ENCODE data around the gene TBC1D22A.

The TBC1D22A gene

DNA sequence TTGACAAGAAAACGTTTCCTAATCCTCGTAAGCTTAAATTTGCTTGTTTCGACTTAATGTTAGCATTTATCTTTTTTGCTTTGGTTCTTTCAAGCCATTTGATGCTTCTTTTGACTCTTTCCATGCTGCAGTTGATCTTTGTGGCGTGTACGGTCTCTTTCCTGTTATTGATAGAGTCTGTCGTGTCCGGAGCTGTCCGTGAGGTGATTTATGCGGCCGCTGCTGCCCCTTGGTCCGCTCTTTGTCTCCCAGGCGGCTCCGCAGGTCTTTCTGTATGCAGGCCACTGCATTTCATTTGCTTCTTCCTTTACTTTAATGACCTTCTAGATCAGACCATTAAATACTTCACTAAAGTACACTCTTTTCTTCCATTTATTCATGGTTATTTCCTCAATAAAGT is 50.3 kb downstream of the TBC1D22A start:
- H3K36me3 ChIP-seq (ENCODE audit: insufficient read depth, low read length), result peaks cover 62% of the 10 kb centered on the region
- H2AFZ ChIP-seq (ENCODE audit: low read length), result no peak overlapping the region
- H3K4me3 ChIP-seq (ENCODE audit: low read depth, low read length, poor library complexity, severe bottlenecking), result no peak overlapping the region
- H3K4me1 ChIP-seq (ENCODE audit: insufficient read depth, low read length, severe bottlenecking), result no peaks in the 10 kb centered on the region
- no peak overlapping the region for H3K27ac ChIP-seq (ENCODE audit: low read depth, low read length, poor library complexity, severe bottlenecking)
- H3K9me3 ChIP-seq (ENCODE audit: low read length), result no peaks in the 10 kb centered on the region
- H3K79me2 ChIP-seq (ENCODE audit: insufficient read depth, low read length), result peaks cover 11% of the 10 kb centered on the region
- H3K9ac ChIP-seq (ENCODE audit: low read length), result no peak overlapping the region
- no peak for TF ChIP-seq EZH2 (IDR thresholded peaks at IDR 0.05; ENCODE audit: borderline replicate concordance, low read length)
- TF ChIP-seq, protein P1, sequence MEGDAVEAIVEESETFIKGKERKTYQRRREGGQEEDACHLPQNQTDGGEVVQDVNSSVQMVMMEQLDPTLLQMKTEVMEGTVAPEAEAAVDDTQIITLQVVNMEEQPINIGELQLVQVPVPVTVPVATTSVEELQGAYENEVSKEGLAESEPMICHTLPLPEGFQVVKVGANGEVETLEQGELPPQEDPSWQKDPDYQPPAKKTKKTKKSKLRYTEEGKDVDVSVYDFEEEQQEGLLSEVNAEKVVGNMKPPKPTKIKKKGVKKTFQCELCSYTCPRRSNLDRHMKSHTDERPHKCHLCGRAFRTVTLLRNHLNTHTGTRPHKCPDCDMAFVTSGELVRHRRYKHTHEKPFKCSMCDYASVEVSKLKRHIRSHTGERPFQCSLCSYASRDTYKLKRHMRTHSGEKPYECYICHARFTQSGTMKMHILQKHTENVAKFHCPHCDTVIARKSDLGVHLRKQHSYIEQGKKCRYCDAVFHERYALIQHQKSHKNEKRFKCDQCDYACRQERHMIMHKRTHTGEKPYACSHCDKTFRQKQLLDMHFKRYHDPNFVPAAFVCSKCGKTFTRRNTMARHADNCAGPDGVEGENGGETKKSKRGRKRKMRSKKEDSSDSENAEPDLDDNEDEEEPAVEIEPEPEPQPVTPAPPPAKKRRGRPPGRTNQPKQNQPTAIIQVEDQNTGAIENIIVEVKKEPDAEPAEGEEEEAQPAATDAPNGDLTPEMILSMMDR (IDR thresholded peaks at IDR 0.05; ENCODE audit: low read length), result no peak
- H3F3A ChIP-seq (ENCODE audit: insufficient read depth, low read length), result no peaks in the 10 kb centered on the region
- H3K9me2 ChIP-seq (ENCODE audit: low read depth, low read length), result no peaks in the 10 kb centered on the region
- H3K4me2 ChIP-seq (ENCODE audit: low read length), result no peak overlapping the region
- H4K20me1 ChIP-seq (ENCODE audit: insufficient read depth, low read length), result no peaks in the 10 kb centered on the region
- H3K27me3 ChIP-seq (ENCODE audit: insufficient read depth, low read length), result no peaks in the 10 kb centered on the region

- H3K79me2 ChIP-seq (ENCODE audit: insufficient read depth, low read length), result peaks cover 20% of the 10 kb centered on the region
- no peaks in the 10 kb centered on the region for H3K4me1 ChIP-seq (ENCODE audit: insufficient read depth, low read length, severe bottlenecking)
- no peak overlapping the region for H3K4me3 ChIP-seq (ENCODE audit: low read depth, low read length, poor library complexity, severe bottlenecking)
- H3K36me3 ChIP-seq (ENCODE audit: insufficient read depth, low read length), result peaks cover 57% of the 10 kb centered on the region
- no peaks in the 10 kb centered on the region for H3K27me3 ChIP-seq (ENCODE audit: insufficient read depth, low read length)
- H3F3A ChIP-seq (ENCODE audit: insufficient read depth, low read length), result no peaks in the 10 kb centered on the region
- TF ChIP-seq EZH2 (IDR thresholded peaks at IDR 0.05; ENCODE audit: borderline replicate concordance, low read length), result no peak
- TF ChIP-seq, protein P1 (IDR thresholded peaks at IDR 0.05; ENCODE audit: low read length), result no peak
- no peak overlapping the region for H3K9ac ChIP-seq (ENCODE audit: low read length)
- no peaks in the 10 kb centered on the region for H4K20me1 ChIP-seq (ENCODE audit: insufficient read depth, low read length)
- no peak overlapping the region for H3K27ac ChIP-seq (ENCODE audit: low read depth, low read length, poor library complexity, severe bottlenecking)
- H3K4me2 ChIP-seq (ENCODE audit: low read length), result no peak overlapping the region
- no peak overlapping the region for H2AFZ ChIP-seq (ENCODE audit: low read length)
- no peaks in the 10 kb centered on the region for H3K9me2 ChIP-seq (ENCODE audit: low read depth, low read length)
- H3K9me3 ChIP-seq (ENCODE audit: low read length), result no peaks in the 10 kb centered on the region
Measured at GRCh38 chr22:46813816-46814597, 51.6 kb downstream of the TBC1D22A start.

- Histone ChIP-seq H3K9me2 (ENCODE audit: low read depth, low read length) (no peaks in the 10 kb centered on the region), H3K36me3 (ENCODE audit: insufficient read depth, low read length) (peaks cover 46% of the 10 kb centered on the region), H4K20me1 (ENCODE audit: insufficient read depth, low read length) (no peaks in the 10 kb centered on the region), H3K79me2 (ENCODE audit: insufficient read depth, low read length) (peaks cover 20% of the 10 kb centered on the region), H3K9ac (ENCODE audit: low read length) (no peak overlapping the region), H3K4me2 (ENCODE audit: low read length) (no peak overlapping the region), H3K27ac (ENCODE audit: low read depth, low read length, poor library complexity, severe bottlenecking) (no peak overlapping the region), H2AFZ (ENCODE audit: low read length) (no peak overlapping the region), H3F3A (ENCODE audit: insufficient read depth, low read length) (no peaks in the 10 kb centered on the region), H3K9me3 (ENCODE audit: low read length) (no peaks in the 10 kb centered on the region), H3K4me3 (ENCODE audit: low read depth, low read length, poor library complexity, severe bottlenecking) (no peak overlapping the region), H3K27me3 (ENCODE audit: insufficient read depth, low read length) (no peaks in the 10 kb centered on the region), H3K4me1 (ENCODE audit: insufficient read depth, low read length, severe bottlenecking) (no peaks in the 10 kb centered on the region)
- TF ChIP-seq, protein P1 (IDR thresholded peaks at IDR 0.05; ENCODE audit: low read length), result no peak
- TF ChIP-seq EZH2 (IDR thresholded peaks at IDR 0.05; ENCODE audit: borderline replicate concordance, low read length), result no peak
Measured at GRCh38 chr22:46815132-46815531, 52.7 kb downstream of the TBC1D22A start.
